ENCODE results near the gene FOXO1.

The FOXO1 gene

GRCh38 chr13:40662866-40663265 lies 3.6 kb downstream of the FOXO1 start:
- Histone ChIP-seq H3K27ac (ENCODE audit: low read depth, low read length) (peak overlapping the region; percentile 95), H3K9me2 (replicated peaks; ENCODE audit: insufficient read depth, low read length) (no peaks in the 10 kb centered on the region), H3F3A (ENCODE audit: insufficient read depth) (peaks cover 44% of the 10 kb centered on the region), H3K4me3 (ENCODE audit: insufficient read depth, low read length, poor library complexity, severe bottlenecking) (peak overlapping the region; percentile 82), H3K36me3 (ENCODE audit: low read length) (no peaks in the 10 kb centered on the region), H4K20me1 (ENCODE audit: low read depth, low read length) (peaks cover under 1% of the 10 kb centered on the region; the same call in 1 of the 2 replicates), H3K79me2 (ENCODE audit: insufficient read depth, low read length) (peaks cover 93% of the 10 kb centered on the region), H3K27me3 (ENCODE audit: low read length) (no peaks in the 10 kb centered on the region), H3K4me2 (ENCODE audit: low read depth, low read length, poor library complexity, severe bottlenecking) (peak overlapping the region; percentile 93), H3K9ac (ENCODE audit: low read length) (peak overlapping the region; percentile 99), H3K9me3 (ENCODE audit: insufficient read depth, low read length) (no peaks in the 10 kb centered on the region), H2AFZ (ENCODE audit: low read depth, low read length, severe bottlenecking) (no peak overlapping the region)
- no peak for TF ChIP-seq EZH2phosphoT487 (conservative IDR thresholded peaks at IDR 0.05; ENCODE audit: low read length)
- no peak for TF ChIP-seq CTCF (IDR thresholded peaks at IDR 0.05; ENCODE audit: insufficient read depth, low read length, poor library complexity, severe bottlenecking)

GRCh38 chr13:40661875-40662665 lies 4.4 kb downstream of the FOXO1 start:
- Histone ChIP-seq H3K9me3 (ENCODE audit: insufficient read depth, low read length) (no peaks in the 10 kb centered on the region), H3K36me3 (ENCODE audit: low read length) (no peaks in the 10 kb centered on the region), H4K20me1 (ENCODE audit: low read depth, low read length) (peaks cover 4% of the 10 kb centered on the region; the same call in 1 of the 2 replicates), H3F3A (ENCODE audit: insufficient read depth) (peaks cover 51% of the 10 kb centered on the region), H3K4me2 (ENCODE audit: low read depth, low read length, poor library complexity, severe bottlenecking) (peak overlapping the region; percentile 93), H3K79me2 (ENCODE audit: insufficient read depth, low read length) (peaks cover 93% of the 10 kb centered on the region), H2AFZ (ENCODE audit: low read depth, low read length, severe bottlenecking) (no peak overlapping the region), H3K27me3 (ENCODE audit: low read length) (no peaks in the 10 kb centered on the region), H3K9ac (ENCODE audit: low read length) (peak overlapping the region; percentile 99), H3K27ac (ENCODE audit: low read depth, low read length) (peak overlapping the region; percentile 95), H3K4me3 (ENCODE audit: insufficient read depth, low read length, poor library complexity, severe bottlenecking) (peak overlapping the region; percentile 82), H3K9me2 (replicated peaks; ENCODE audit: insufficient read depth, low read length) (no peaks in the 10 kb centered on the region)
- TF ChIP-seq CTCF (IDR thresholded peaks at IDR 0.05; ENCODE audit: insufficient read depth, low read length, poor library complexity, severe bottlenecking) (no peak), EZH2phosphoT487 (conservative IDR thresholded peaks at IDR 0.05; ENCODE audit: low read length) (no peak)

- Histone ChIP-seq H3K79me2 (ENCODE audit: insufficient read depth, low read length) (peaks cover 99% of the 10 kb centered on the region), H3K4me2 (ENCODE audit: low read depth, low read length, poor library complexity, severe bottlenecking) (peak overlapping the region; percentile 93), H2AFZ (ENCODE audit: low read depth, low read length, severe bottlenecking) (no peak overlapping the region), H3K9me3 (ENCODE audit: insufficient read depth, low read length) (no peaks in the 10 kb centered on the region), H3F3A (ENCODE audit: insufficient read depth) (peaks cover 64% of the 10 kb centered on the region), H4K20me1 (ENCODE audit: low read depth, low read length) (peaks cover 4% of the 10 kb centered on the region; the same call in 1 of the 2 replicates), H3K9me2 (replicated peaks; ENCODE audit: insufficient read depth, low read length) (no peaks in the 10 kb centered on the region), H3K4me3 (ENCODE audit: insufficient read depth, low read length, poor library complexity, severe bottlenecking) (peak overlapping the region; percentile 34), H3K27me3 (ENCODE audit: low read length) (no peaks in the 10 kb centered on the region), H3K27ac (ENCODE audit: low read depth, low read length) (peak overlapping the region; percentile 95), H3K36me3 (ENCODE audit: low read length) (no peaks in the 10 kb centered on the region), H3K9ac (ENCODE audit: low read length) (peak overlapping the region; percentile 30)
- TF ChIP-seq EZH2phosphoT487 (conservative IDR thresholded peaks at IDR 0.05; ENCODE audit: low read length): no peak
Observed at GRCh38 chr13:40660692-40661091, 5.7 kb downstream of the FOXO1 start.

- H4K20me1 ChIP-seq (ENCODE audit: low read depth, low read length): peaks cover 4% of the 10 kb centered on the region; the same call in 1 of the 2 replicates
Observed at GRCh38 chr13:40660141-40660664, 6.2 kb downstream of the FOXO1 start.

More at GRCh38 chr13:40660141-40660664, 6.2 kb downstream of the FOXO1 start:
- H3K9me2 ChIP-seq (replicated peaks; ENCODE audit: insufficient read depth, low read length): no peaks in the 10 kb centered on the region
- no peaks in the 10 kb centered on the region for H3K36me3 ChIP-seq (ENCODE audit: low read length)
- H3K4me3 ChIP-seq (ENCODE audit: insufficient read depth, low read length, poor library complexity, severe bottlenecking): peak overlapping the region; percentile 15
- no peak overlapping the region for H2AFZ ChIP-seq (ENCODE audit: low read depth, low read length, severe bottlenecking)
- H3K79me2 ChIP-seq (ENCODE audit: insufficient read depth, low read length): peaks cover 100% of the 10 kb centered on the region
- peak overlapping the region; percentile 93 for H3K4me2 ChIP-seq (ENCODE audit: low read depth, low read length, poor library complexity, severe bottlenecking)
- peak overlapping the region; percentile 30 for H3K9ac ChIP-seq (ENCODE audit: low read length)
- peak overlapping the region; percentile 95 for H3K27ac ChIP-seq (ENCODE audit: low read depth, low read length)
- H3K27me3 ChIP-seq (ENCODE audit: low read length): no peaks in the 10 kb centered on the region
- H3F3A ChIP-seq (ENCODE audit: insufficient read depth): peaks cover 69% of the 10 kb centered on the region
- TF ChIP-seq EZH2phosphoT487 (conservative IDR thresholded peaks at IDR 0.05; ENCODE audit: low read length) (no peak), CTCF (IDR thresholded peaks at IDR 0.05; ENCODE audit: insufficient read depth, low read length, poor library complexity, severe bottlenecking) (no peak)
- H3K9me3 ChIP-seq (ENCODE audit: insufficient read depth, low read length): no peaks in the 10 kb centered on the region

All from SU-DHL-6 (cell line).